Heart right ventricle (tissue), 16 donors: ENCODE results near the gene RASGRP2. TPM values are rescaled to one million over a fixed set of nuclear protein-coding genes. Genes with fewer than 3 reads are reported as not detected.

ENCODE experiments used
- ATAC-seq, 8 donors: fragments of 200-7000 bp; cut with Tn5 transposase; one replicate each; pipeline ENCODE4 v1.9.1; 2020; ENCODE audit warnings: mild to moderate bottlenecking in 8 of 8, moderate library complexity in 8 of 8, moderate number of reproducible peaks in 1 of 8
- DNase-seq, 2 donors: peaks; one replicate each; pipeline ENCODE4 v3.0.0-alpha.2; 2020
- H3K27ac ChIP-seq, 10 donors: fragments of 200-600 bp; sonication (generic) in 2 of 10; one replicate each; pipeline versions ENCODE4 v1.5.0 to v1.8.0; 2020 to 2022; ENCODE audit warnings: mild to moderate bottlenecking in 3 of 10
- H3K27me3 ChIP-seq, 7 donors: fragments of 200-600 bp; one replicate each; pipeline ENCODE4 v1.8.0; 2021 to 2022; ENCODE audit warnings: mild to moderate bottlenecking in 2 of 7
- H3K36me3 ChIP-seq, 9 donors: fragments of 200-600 bp; sonication (generic) in 1 of 9; one replicate each; pipeline versions ENCODE4 v1.5.0 to v1.8.0; 2020 to 2022; ENCODE audit warnings: mild to moderate bottlenecking in 2 of 9
- H3K4me1 ChIP-seq, 9 donors: fragments of 200-600 bp; sonication (generic) in 1 of 9; one replicate each; pipeline versions ENCODE4 v1.5.0 to v1.8.0; 2020 to 2022; ENCODE audit warnings: mild to moderate bottlenecking in 4 of 9
- H3K4me3 ChIP-seq, 10 donors: fragments of 200-600 bp; sonication (generic) in 2 of 10; one replicate each; pipeline versions ENCODE4 v1.5.0 to v1.8.0; 2020 to 2022; ENCODE audit warnings: mild to moderate bottlenecking in 7 of 10, moderate library complexity in 2 of 10
- H3K9me3 ChIP-seq, 11 donors: fragments of 200-600 bp in 10 of 11; sonication (generic) in 2 of 11; one replicate each; pipeline versions ENCODE4 v1.5.0 to v1.8.0; 2013 to 2022; ENCODE audit warnings: mild to moderate bottlenecking in 2 of 11, control low read depth in 1 of 11, moderate library complexity in 1 of 11
- CTCF ChIP-seq, 9 donors: fragments of 200-600 bp; sonication (generic) in 2 of 9; IDR thresholded peaks; one replicate each; pipeline versions ENCODE4 v1.5.0 to v1.8.0; 2021 to 2022; ENCODE audit warnings: antibody characterized with exemption in 9 of 9, mild to moderate bottlenecking in 5 of 9, moderate library complexity in 1 of 9
- WGBS, 2 donors: extraction: QIAGEN DNeasy Blood & Tissue Kit; methylation state at CpG; one replicate each; pipeline ENCODE4 v1.1.7; 2013; ENCODE audit warnings: inconsistent platforms in 1 of 2; 5-methylcytosine and 5-hydroxymethylcytosine counted together
- intact Hi-C, 10 donors: fragments of 100-400 bp; cut with DNase I; formaldehyde crosslinking; loops; one replicate each; pipeline versions ENCODE4 v1.11.1 to v1.14.2; 2022
- polyA plus RNA-seq, 2 donors: library from polyadenylated mRNA; stranded (reverse); fragments of 200-250 nt; gene quantifications; one replicate each; pipeline ENCODE4 v1.2.3, GENCODE V29; 2013
- total RNA-seq, 10 donors: library from RNA; stranded (reverse); fragmentation: NEBNext Ultra II Directional in 3 of 10; extraction: Animal tissue kit (Norgen Biotek cat#: 25700) in 3 of 10; gene quantifications; one replicate each; pipeline versions ENCODE4 v1.2.1 to v1.2.4, GENCODE V29; 2021 to 2023
- donor health status: Arrhythmogenic right ventricular cardiomyopathy.
- donor health status: ischemic (EF 13 %, LVEDD 7.1; RV severe dilation, severe dysfunction).
- donor health status: healthy with polysubstance abuse.
- donor health status: DM: no; HTN: yes; CAD: no.
- donor health status: DM: no; HTN: no; CAD: no.
- donor health status: ischemic (EF 25% LVEDD 6.9; RV normal size, moderate dysfunction).
- donor health status: ischemic (EF 25% LVEDD 5.7; RV mildly dilated, moderate dysfunction).
- donor health status: healthy.
- donor health status: DM: yes; HTN: yes; CAD: no.
- donor health status: Ischemic cardiomyopathy.
- donor health status: ischemic (EF 35%, LVEDD 5.7; RV mildly dilated, moderate dysfunction).
- donor health status: nonischemic (EF 11% LVEDD 7.7; RV severe dilation, severe dysfunction).
- donor health status: DM: yes; HTN: yes; CAD: no.
- donor health status: PGD.
- donor health status: ischemic (EF 29% LVEDD 5.4; RV normal size, mild dysfunction).
- donor health status: nonischemic (EF 23%, LVEDD 6.1; RV moderate dilation, normal function).

RASGRP2 gene
- total and polyA plus RNA-seq, 12 donors: 18.9 to 128 (median 27.3) TPM

GRCh38 chr11:64752175-64752970 is 8.4 kb upstream of the RASGRP2 start:
- Histone ChIP-seq H3K36me3 (peaks cover 0 to 45% (median 10%) of the 10 kb centered on the region in 9 donors), H3K4me3 (no peak overlapping the region), H3K27ac (no peak overlapping the region), H3K27me3 (no peaks in the 10 kb centered on the region), H3K9me3 (no peaks in the 10 kb centered on the region), H3K4me1 (peaks cover 0 to 16% (median 0%) of the 10 kb centered on the region in 9 donors)
- intact Hi-C loops: no loop called here
- WGBS, 2 donors: 85% methylated on average over 14 of the region's 14 CpGs
- TF ChIP-seq CTCF (IDR thresholded peaks at IDR 0.05): no peak
- DNase-seq (no peak), ATAC-seq (no peak)

GRCh38 chr11:64751580-64751979 is 7.6 kb upstream of the RASGRP2 start:
- no peak overlapping the region for H3K4me3 ChIP-seq
- no peak overlapping the region for H3K27ac ChIP-seq

GRCh38 chr11:64751136-64751535 is 7.2 kb upstream of the RASGRP2 start:
- 91 to 95% methylated on average over 9 of the region's 9 CpGs for WGBS, 2 donors
- intact Hi-C loops: no loop called here
- Histone ChIP-seq H3K4me1 (peaks cover 0 to 15% (median 2%) of the 10 kb centered on the region in 9 donors), H3K27ac (no peak overlapping the region), H3K9me3 (no peaks in the 10 kb centered on the region), H3K36me3 (peaks cover 0 to 45% (median 10%) of the 10 kb centered on the region in 9 donors), H3K27me3 (no peaks in the 10 kb centered on the region), H3K4me3 (no peak overlapping the region)
- ATAC-seq: no peak
- no peak for TF ChIP-seq CTCF (IDR thresholded peaks at IDR 0.05)
- no peak for DNase-seq

More at GRCh38 chr11:64751580-64751979, 7.6 kb upstream of the RASGRP2 start:
- peaks cover 0 to 45% (median 10%) of the 10 kb centered on the region in 9 donors for H3K36me3 ChIP-seq
- intact Hi-C loops: no loop called here
- DNase-seq (no peak), ATAC-seq (no peak)
- H3K9me3 ChIP-seq: no peaks in the 10 kb centered on the region
- H3K4me1 ChIP-seq: peaks cover 0 to 16% (median 0%) of the 10 kb centered on the region in 9 donors
- no peaks in the 10 kb centered on the region for H3K27me3 ChIP-seq
- TF ChIP-seq CTCF (IDR thresholded peaks at IDR 0.05): no peak
- WGBS, 2 donors: 95 to 96% methylated on average over 9 of the region's 9 CpGs

GRCh38 chr11:64750361-64751054 is 6.6 kb upstream of the RASGRP2 start:
- Histone ChIP-seq H3K4me1 (peaks cover 0 to 16% (median 9%) of the 10 kb centered on the region in 9 donors), H3K27ac (no peak overlapping the region), H3K4me3 (no peak overlapping the region), H3K9me3 (no peaks in the 10 kb centered on the region), H3K27me3 (no peaks in the 10 kb centered on the region), H3K36me3 (peaks cover 0 to 45% (median 10%) of the 10 kb centered on the region in 9 donors)
- DNase-seq (no peak), ATAC-seq (no peak)
- intact Hi-C loops: no loop called here
- no peak for TF ChIP-seq CTCF (IDR thresholded peaks at IDR 0.05)
- WGBS, 2 donors: 94% methylated on average over 13 of the region's 13 CpGs
